Endothelial cell of umbilical vein (primary cell): ENCODE results near the gene SOX15. TPM values are rescaled to one million over a fixed set of nuclear protein-coding genes. Genes with fewer than 3 reads are reported as not detected.

ENCODE experiments used
- BruUV-seq: library from RNA; stranded (reverse); fragments of 400-500 nt; replicated peaks from 2 replicates; lab custom pipeline; 2021; lab: Mats Ljungman, UMichigan
- CTCF ChIA-PET: fragments of 300-600, 350-600 bp; sonication (Branson Sonifier 250); formaldehyde crosslinking; loops from one replicate; lab custom pipeline; 2021; ENCODE audit warnings: antibody characterized with exemption, inconsistent platforms; lab: Charles Lee
- POLR2A ChIA-PET: fragments of 300-600, 350-600 bp; sonication (Branson Sonifier 250); formaldehyde crosslinking; loops from one replicate; lab custom pipeline; 2021; ENCODE audit warnings: antibody characterized with exemption, inconsistent platforms; lab: Charles Lee
- DNase-seq: peaks from one replicate; pipeline ENCODE4 v3.0.0-alpha.2; 2011; ENCODE audit warnings: low read depth, low spot score
- FAIRE-seq: peaks from 2 replicates; lab custom pipeline; 2011; peaks lifted over from hg19 to GRCh38; lab: Jason Lieb, UNC
- H2AFZ ChIP-seq: 2 replicates; pipeline ENCODE4 v1.6.0; 2012; ENCODE audit warnings: low read depth, low read length, control low read depth, inconsistent platforms
- H3K27ac ChIP-seq: 2 replicates; pipeline ENCODE4 v1.5.1; 2011; ENCODE audit warnings: low read depth, mild to moderate bottlenecking, control low read depth, low read length, moderate library complexity; ENCODE audit not compliant: insufficient read depth
- H3K27me3 ChIP-seq, 2 experiments: 2 replicates each; pipeline versions ENCODE4 v1.6.0 to v1.6.1; 2011; ENCODE audit warnings: low read length in 2 of 2, mixed read lengths in 1 of 2; ENCODE audit not compliant: control insufficient read depth in 2 of 2, insufficient read depth in 2 of 2
- H3K36me3 ChIP-seq, 2 experiments: 2 replicates in 1 of 2; 3 replicates in 1 of 2; pipeline ENCODE4 v1.5.1; 2011; ENCODE audit warnings: low read length in 2 of 2, mild to moderate bottlenecking in 1 of 2, moderate library complexity in 1 of 2; ENCODE audit not compliant: control insufficient read depth in 2 of 2, insufficient read depth in 2 of 2; ENCODE audit errors: extremely low read depth in 1 of 2
- H3K4me1 ChIP-seq: 3 replicates; pipeline ENCODE4 v1.5.1; 2011; ENCODE audit warnings: mild to moderate bottlenecking, low read length; ENCODE audit not compliant: control insufficient read depth, insufficient read depth; ENCODE audit errors: extremely low read depth
- H3K4me2 ChIP-seq: 2 replicates; pipeline ENCODE4 v1.6.1; 2011; ENCODE audit warnings: low read length, control low read depth, mixed read lengths; ENCODE audit not compliant: insufficient read depth
- H3K4me3 ChIP-seq, 3 experiments: fragments of 200-600 bp in 1 of 3; sonication (generic), shearing (Covaris generic) in 1 of 3; replicated peaks in 1 of 3; 2 replicates each; pipeline ENCODE4 v1.5.1; 2011 to 2016; ENCODE audit warnings: control low read depth in 3 of 3, low read length in 3 of 3, mild to moderate bottlenecking in 2 of 3, inconsistent platforms in 1 of 3, low read depth in 1 of 3, moderate library complexity in 1 of 3; ENCODE audit not compliant: insufficient read depth in 1 of 3
- H3K79me2 ChIP-seq: 2 replicates; pipeline ENCODE4 v1.6.0; 2012; ENCODE audit warnings: low read length, inconsistent platforms; ENCODE audit not compliant: control insufficient read depth, insufficient read depth
- H3K9ac ChIP-seq: replicated peaks from 2 replicates; pipeline ENCODE3; 2011; ENCODE audit warnings: low read length, control low read depth; ENCODE audit not compliant: insufficient read depth; ENCODE audit errors: extremely low read depth
- H3K9me1 ChIP-seq: replicated peaks from 3 replicates; pipeline ENCODE4 v1.6.0; 2011; ENCODE audit warnings: mild to moderate bottlenecking, low read length; ENCODE audit not compliant: control insufficient read depth, insufficient read depth; ENCODE audit errors: extremely low read depth
- H3K9me3 ChIP-seq: replicated peaks from 2 replicates; pipeline ENCODE4 v1.5.1; 2012; ENCODE audit warnings: low read length, inconsistent platforms; ENCODE audit not compliant: control insufficient read depth, insufficient read depth
- H4K20me1 ChIP-seq: replicated peaks from 2 replicates; pipeline ENCODE3; 2011; ENCODE audit warnings: mild to moderate bottlenecking, low read length; ENCODE audit not compliant: control insufficient read depth, insufficient read depth; ENCODE audit errors: extremely low read depth
- CTCF ChIP-seq, 2 donors: IDR thresholded peaks; 1 replicate in 1 of 2; 2 replicates in 1 of 2; pipeline ENCODE4 v1.5.1; 2011; ENCODE audit warnings: low read length in 2 of 2, mild to moderate bottlenecking in 2 of 2, moderate library complexity in 2 of 2, control low read depth in 1 of 2, inconsistent platforms in 1 of 2, low read depth in 1 of 2; ENCODE audit not compliant: insufficient read depth in 1 of 2; ENCODE audit errors: extremely low read depth in 1 of 2
- EZH2 ChIP-seq: IDR thresholded peaks from 2 replicates; pipeline ENCODE4 v1.6.1; 2012; ENCODE audit warnings: borderline replicate concordance, low read depth, mild to moderate bottlenecking, moderate library complexity, low read length, inconsistent platforms; ENCODE audit not compliant: severe bottlenecking
- FOS ChIP-seq: IDR thresholded peaks from 2 replicates; pipeline ENCODE4 v1.6.1; 2011; ENCODE audit warnings: mild to moderate bottlenecking, low read length, moderate library complexity, borderline replicate concordance; ENCODE audit not compliant: insufficient read depth
- GATA2 ChIP-seq: IDR thresholded peaks from 2 replicates; pipeline ENCODE4 v1.7.0; 2011; ENCODE audit warnings: low read depth, mild to moderate bottlenecking, moderate library complexity, mixed read lengths, low read length; ENCODE audit not compliant: insufficient read length, insufficient read depth
- JUN ChIP-seq: IDR thresholded peaks from 2 replicates; pipeline ENCODE4 v1.6.1; 2011; ENCODE audit warnings: borderline replicate concordance, low read depth; ENCODE audit not compliant: insufficient read length, insufficient read depth
- MYC ChIP-seq: IDR thresholded peaks from one replicate; pipeline ENCODE4 v1.6.1; 2011; ENCODE audit warnings: mild to moderate bottlenecking, low read depth, low read length
- POLR2A ChIP-seq: IDR thresholded peaks from 2 replicates; pipeline ENCODE4 v1.6.1; 2012; ENCODE audit warnings: low read depth, mild to moderate bottlenecking, control low read depth, low read length
- POLR2AphosphoS5 ChIP-seq: IDR thresholded peaks from 2 replicates; pipeline ENCODE4 v1.6.1; 2012; ENCODE audit warnings: low read depth, mild to moderate bottlenecking, control low read depth, low read length, moderate library complexity; ENCODE audit not compliant: insufficient read depth
- dilution Hi-C: fragments of 300-500 bp; cut with MboI; formaldehyde crosslinking; loops from one replicate; pipeline ENCODE4 v1.15.0; 2019; ENCODE audit warnings: low sequenced_read_pairs; ENCODE audit not compliant: extremely low pct_ligation_motif_present
- intact Hi-C: fragments of 100-400 bp; cut with micrococcal nuclease; formaldehyde crosslinking; loops from one replicate; pipeline ENCODE4 v1.10.0; 2022
- polyA plus RNA-seq, 4 experiments: library from polyadenylated mRNA; depleted of rRNA in 3 of 4; stranded (reverse) in 3 of 4; unstranded in 1 of 4; fragments of >200 nt; gene quantifications; 2 replicates each; pipeline versions ENCODE4 v1.2.1 to v1.2.3, GENCODE V29; 2011 to 2012; ENCODE audit warnings: missing spikeins in 1 of 4
- total RNA-seq: library from RNA; stranded (reverse); gene quantifications from 2 replicates; pipeline ENCODE4 v1.2.3, GENCODE V29; 2021
- TF ChIP-seq, protein P1 (sequence below): IDR thresholded peaks from 2 replicates; pipeline ENCODE4 v1.6.1; 2011; ENCODE audit not compliant: insufficient read depth, insufficient read length

The SOX15 gene
- total and polyA plus RNA-seq, 2 donors (not counting 3 experiments of a cell fraction or from before 2014, with no cell fraction given): 0.26 to 0.46 TPM

- no peaks in the 10 kb centered on the region for H3K27me3 ChIP-seq
- H3K4me3 ChIP-seq: no peak overlapping the region
- H3K9ac ChIP-seq: no peak overlapping the region
- TF ChIP-seq GATA2 (no peak), POLR2AphosphoS5 (no peak), MYC (no peak), CTCF (IDR thresholded peaks at IDR 0.05; ENCODE audit: extremely low read depth in 1 of 2, insufficient read depth in 1 of 2, low read depth in 1 of 2, low read length in 2 of 2) (no peak), POLR2A (no peak), JUN (no peak), FOS (no peak), EZH2 (no peak)
- TF ChIP-seq, protein P1, sequence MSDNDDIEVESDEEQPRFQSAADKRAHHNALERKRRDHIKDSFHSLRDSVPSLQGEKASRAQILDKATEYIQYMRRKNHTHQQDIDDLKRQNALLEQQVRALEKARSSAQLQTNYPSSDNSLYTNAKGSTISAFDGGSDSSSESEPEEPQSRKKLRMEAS: no peak
- H3K9me3 ChIP-seq: no peaks in the 10 kb centered on the region
- H3K9me1 ChIP-seq: no peaks in the 10 kb centered on the region
- H3K4me1 ChIP-seq: peaks cover 26% of the 10 kb centered on the region
- no peak for FAIRE-seq
- dilution Hi-C loops (no loop called here), intact Hi-C loops (no loop called here)
- H3K36me3 ChIP-seq: peaks cover 7 to 17% of the 10 kb centered on the region in 2 experiments
- H3K27ac ChIP-seq: no peak overlapping the region
- no peak for DNase-seq
- H4K20me1 ChIP-seq: no peaks in the 10 kb centered on the region
- BruUV-seq: no TSS peak
- H2AFZ ChIP-seq: no peak overlapping the region
- H3K4me2 ChIP-seq: no peak overlapping the region
- H3K79me2 ChIP-seq: peaks cover 22% of the 10 kb centered on the region
- ChIA-PET POLR2A (interaction anchor here (1.2 kb wide), 1 partner anchor 11 kb away, joined by 3 read pairs; no protein-coding TSS in a partner anchor), CTCF (interaction anchor here (0.8 to 5.1 kb wide), 4 partner anchors 11 to 231 kb away, joined by 3 to 61 read pairs (median 5); partner anchors contain the start of genes SENP3, TP53 and WRAP53)
Observed at GRCh38 chr17:7586673-7587419, 3.0 kb downstream of the SOX15 start.
